ENCODE measurements around the gene GAD1. TPM values are rescaled to one million over a fixed set of nuclear protein-coding genes. Genes with fewer than 3 reads are reported as not detected.

Gene GAD1
- total and polyA plus RNA-seq, 2 donors = 1.0 to 4.2 TPM

DNA sequence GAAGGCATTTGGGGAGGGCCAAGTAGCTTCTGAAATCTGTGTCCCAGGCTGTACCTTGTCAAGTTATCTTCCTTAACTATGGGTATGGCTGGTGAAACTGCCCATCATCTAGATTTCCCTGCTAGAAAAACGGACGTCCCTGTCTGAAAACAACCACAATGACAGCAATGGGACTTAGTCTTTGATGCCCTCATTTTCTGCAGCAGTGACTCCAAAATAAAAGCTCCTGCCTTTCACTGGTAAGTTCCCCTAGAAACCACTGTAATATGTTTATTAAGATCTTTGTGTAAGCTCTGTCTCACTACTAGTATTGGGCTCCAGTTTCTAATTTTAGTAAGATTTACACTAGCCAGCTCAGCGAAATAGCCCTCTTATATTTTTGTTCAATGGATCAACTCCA lies 65.2 kb downstream of the GAD1 start:
- H3K27ac ChIP-seq (ENCODE audit: low read depth in 1 of 2, low read length in 1 of 2) = no peak overlapping the region
- H3K9me3 ChIP-seq (ENCODE audit: control insufficient read depth in 2 of 2, insufficient read depth in 1 of 2, low read length in 1 of 2) = no peaks in the 10 kb centered on the region
- no peaks in the 10 kb centered on the region for H3K27me3 ChIP-seq (ENCODE audit: control insufficient read depth in 2 of 2, insufficient read depth in 1 of 2, low read length in 1 of 2)
- H3K4me1 ChIP-seq (ENCODE audit: control insufficient read depth in 2 of 2, insufficient read depth in 2 of 2, low read length in 2 of 2) = no peaks in the 10 kb centered on the region
- no peak overlapping the region for H3K4me3 ChIP-seq (ENCODE audit: low read length in 2 of 2)
- H3K36me3 ChIP-seq (ENCODE audit: control insufficient read depth in 2 of 2, insufficient read depth in 2 of 2, low read length in 1 of 2) = no peaks in the 10 kb centered on the region
- DNase-seq (ENCODE audit: low read depth in 6 of 9, low spot score in 9 of 9) = no peak
- WGBS = 68% methylated on average over 3 of the region's 3 CpGs

DNA sequence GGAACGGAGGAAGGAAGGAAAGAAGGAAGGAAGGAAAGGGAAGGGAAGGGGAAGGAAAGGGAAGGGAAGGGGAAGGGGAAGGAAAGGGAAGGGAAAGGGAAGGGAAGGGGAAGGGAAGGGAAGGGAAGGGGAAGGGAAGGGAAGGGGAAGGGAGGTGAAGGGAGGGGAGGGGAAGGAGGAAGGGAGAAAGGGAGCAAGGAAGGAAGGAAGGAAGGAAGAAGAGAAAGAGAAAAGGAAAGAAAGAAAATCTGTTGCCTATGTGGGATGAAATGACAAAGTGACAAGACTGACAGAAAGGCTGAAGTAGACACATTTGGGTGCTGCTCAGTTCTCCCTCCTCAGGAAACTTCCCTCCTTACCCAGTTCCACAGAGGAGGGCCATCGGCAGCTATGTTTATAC lies 66.1 kb downstream of the GAD1 start:
- H3K4me3 ChIP-seq (ENCODE audit: low read length in 2 of 2) = no peak overlapping the region
- no peak for DNase-seq (ENCODE audit: low read depth in 6 of 9, low spot score in 9 of 9)
- no peaks in the 10 kb centered on the region for H3K9me3 ChIP-seq (ENCODE audit: control insufficient read depth in 2 of 2, insufficient read depth in 1 of 2, low read length in 1 of 2)
- H3K4me1 ChIP-seq (ENCODE audit: control insufficient read depth in 2 of 2, insufficient read depth in 2 of 2, low read length in 2 of 2) = no peaks in the 10 kb centered on the region
- H3K27ac ChIP-seq (ENCODE audit: low read depth in 1 of 2, low read length in 1 of 2) = no peak overlapping the region
- WGBS = 100% methylated on average over 2 of the region's 2 CpGs
- no peaks in the 10 kb centered on the region for H3K27me3 ChIP-seq (ENCODE audit: control insufficient read depth in 2 of 2, insufficient read depth in 1 of 2, low read length in 1 of 2)
- H3K36me3 ChIP-seq (ENCODE audit: control insufficient read depth in 2 of 2, insufficient read depth in 2 of 2, low read length in 1 of 2) = no peaks in the 10 kb centered on the region

DNA sequence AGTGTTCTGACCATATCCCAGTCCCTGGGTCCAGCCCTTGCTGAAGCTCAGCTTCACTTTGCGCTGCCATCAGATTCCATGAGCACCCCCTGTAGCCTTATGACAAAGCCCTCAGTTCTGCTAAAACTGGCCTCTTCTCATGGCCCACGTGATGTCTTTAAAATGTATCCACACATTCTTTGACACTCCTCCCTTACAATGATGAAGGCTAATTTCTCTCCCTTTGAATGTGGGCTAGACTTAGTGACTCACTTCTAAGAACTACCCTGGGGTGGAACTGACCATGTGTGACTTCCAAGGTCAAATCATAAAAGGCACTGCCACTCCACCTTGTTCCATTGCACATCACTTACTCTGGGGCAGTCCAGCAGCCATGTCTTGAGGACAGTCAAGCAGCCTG lies 67.0 kb downstream of the GAD1 start:
- Histone ChIP-seq H3K36me3 (ENCODE audit: control insufficient read depth in 2 of 2, insufficient read depth in 2 of 2, low read length in 1 of 2) (no peaks in the 10 kb centered on the region), H3K27me3 (ENCODE audit: control insufficient read depth in 2 of 2, insufficient read depth in 1 of 2, low read length in 1 of 2) (no peaks in the 10 kb centered on the region), H3K27ac (ENCODE audit: low read depth in 1 of 2, low read length in 1 of 2) (no peak overlapping the region), H3K4me3 (ENCODE audit: low read length in 2 of 2) (no peak overlapping the region), H3K9me3 (ENCODE audit: control insufficient read depth in 2 of 2, insufficient read depth in 1 of 2, low read length in 1 of 2) (no peaks in the 10 kb centered on the region), H3K4me1 (ENCODE audit: control insufficient read depth in 2 of 2, insufficient read depth in 2 of 2, low read length in 2 of 2) (no peaks in the 10 kb centered on the region)
- DNase-seq (ENCODE audit: low read depth in 6 of 9, low spot score in 9 of 9) = no peak
- over 99% methylated on average over 2 of the region's 2 CpGs for WGBS

DNA sequence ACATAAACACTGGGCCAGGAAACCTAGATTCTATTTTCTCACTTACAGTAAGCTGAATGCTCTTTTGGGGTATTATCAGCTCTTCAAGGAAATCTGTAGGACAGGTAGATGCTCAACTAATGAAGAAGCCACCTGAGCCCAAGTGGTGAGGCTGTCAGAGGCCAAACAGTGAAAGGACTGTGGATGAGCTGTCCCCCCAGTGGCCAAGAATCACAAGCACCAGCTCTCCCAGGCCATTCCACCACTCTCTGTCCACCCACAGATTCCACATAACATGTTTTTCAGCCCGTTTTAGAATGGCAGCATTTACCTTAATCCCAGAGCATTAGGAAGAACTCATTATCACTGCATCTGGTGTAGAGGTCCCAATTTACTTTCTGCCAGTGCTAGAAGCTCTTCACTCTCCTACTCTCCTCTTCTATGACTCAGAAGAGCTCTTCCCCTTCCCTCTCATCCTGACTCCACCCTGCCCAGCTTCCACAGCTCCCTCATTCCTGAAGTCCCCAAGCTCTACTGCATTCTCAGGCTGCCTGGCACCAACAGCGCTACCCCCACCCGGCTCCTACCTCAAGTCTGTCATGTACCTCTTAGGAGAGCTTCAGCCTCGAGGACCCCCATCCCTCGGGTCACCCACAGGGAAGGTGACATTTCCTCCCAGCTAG lies 68.6 kb downstream of the GAD1 start:
- 94% methylated on average over 5 of the region's 5 CpGs for WGBS
- no peak overlapping the region for H3K4me3 ChIP-seq (ENCODE audit: low read length in 2 of 2)
- no peak for DNase-seq (ENCODE audit: low read depth in 6 of 9, low spot score in 9 of 9)
- H3K27ac ChIP-seq (ENCODE audit: low read depth in 1 of 2, low read length in 1 of 2) = no peak overlapping the region
- H3K9me3 ChIP-seq (ENCODE audit: control insufficient read depth in 2 of 2, insufficient read depth in 1 of 2, low read length in 1 of 2) = no peaks in the 10 kb centered on the region
- H3K27me3 ChIP-seq (ENCODE audit: control insufficient read depth in 2 of 2, insufficient read depth in 1 of 2, low read length in 1 of 2) = no peaks in the 10 kb centered on the region
- H3K4me1 ChIP-seq (ENCODE audit: control insufficient read depth in 2 of 2, insufficient read depth in 2 of 2, low read length in 2 of 2) = no peaks in the 10 kb centered on the region
- no peaks in the 10 kb centered on the region for H3K36me3 ChIP-seq (ENCODE audit: control insufficient read depth in 2 of 2, insufficient read depth in 2 of 2, low read length in 1 of 2)

DNA sequence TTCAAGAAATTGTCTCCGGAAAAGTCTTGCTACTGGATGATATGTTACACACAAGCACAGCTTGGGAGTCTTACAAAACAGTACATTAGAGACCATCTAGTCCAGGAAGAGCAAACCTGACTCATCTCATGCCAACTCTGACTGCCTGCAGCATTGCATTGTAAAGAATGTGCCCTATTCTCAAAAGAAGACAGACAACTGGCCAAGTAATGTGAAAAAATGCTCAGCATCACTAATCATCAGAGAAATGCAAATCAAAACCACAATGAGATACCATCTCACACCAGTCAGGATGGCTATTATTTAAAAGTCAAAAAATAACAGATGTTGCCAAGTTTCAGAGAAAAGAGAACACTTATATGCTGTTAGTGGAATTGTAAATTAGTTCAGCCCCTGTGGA lies 69.7 kb downstream of the GAD1 start:
- Histone ChIP-seq H3K27me3 (ENCODE audit: control insufficient read depth in 2 of 2, insufficient read depth in 1 of 2, low read length in 1 of 2) (no peaks in the 10 kb centered on the region), H3K4me3 (ENCODE audit: low read length in 2 of 2) (no peak overlapping the region), H3K4me1 (ENCODE audit: control insufficient read depth in 2 of 2, insufficient read depth in 2 of 2, low read length in 2 of 2) (no peaks in the 10 kb centered on the region), H3K9me3 (ENCODE audit: control insufficient read depth in 2 of 2, insufficient read depth in 1 of 2, low read length in 1 of 2) (no peaks in the 10 kb centered on the region), H3K36me3 (ENCODE audit: control insufficient read depth in 2 of 2, insufficient read depth in 2 of 2, low read length in 1 of 2) (no peaks in the 10 kb centered on the region), H3K27ac (ENCODE audit: low read depth in 1 of 2, low read length in 1 of 2) (no peak overlapping the region)
- DNase-seq (ENCODE audit: low read depth in 6 of 9, low spot score in 9 of 9) = no peak
- WGBS = 96% methylated on average over 1 of the region's 1 CpG

DNA sequence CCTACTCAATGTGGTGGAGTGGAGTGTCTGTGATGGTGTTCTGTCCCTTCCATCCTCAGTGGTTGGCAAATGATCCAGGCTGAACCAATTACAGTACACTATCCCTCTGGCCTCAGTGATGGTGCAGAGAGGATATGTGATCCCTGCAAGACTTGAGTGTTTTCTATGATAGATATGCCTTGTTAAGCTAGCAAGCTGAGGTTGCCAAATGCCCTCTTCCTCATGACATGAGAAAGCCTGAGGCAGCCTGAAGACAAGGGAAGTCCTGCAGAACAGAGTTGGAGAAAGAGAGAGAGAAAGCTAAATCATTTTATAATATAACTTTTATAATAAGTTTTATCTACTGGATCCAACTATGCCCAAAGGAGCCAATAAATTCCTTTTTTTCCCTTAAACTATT lies 70.8 kb downstream of the GAD1 start:
- Histone ChIP-seq H3K9me3 (ENCODE audit: control insufficient read depth in 2 of 2, insufficient read depth in 1 of 2, low read length in 1 of 2) (no peaks in the 10 kb centered on the region), H3K4me1 (ENCODE audit: control insufficient read depth in 2 of 2, insufficient read depth in 2 of 2, low read length in 2 of 2) (no peaks in the 10 kb centered on the region), H3K36me3 (ENCODE audit: control insufficient read depth in 2 of 2, insufficient read depth in 2 of 2, low read length in 1 of 2) (no peaks in the 10 kb centered on the region), H3K27me3 (ENCODE audit: control insufficient read depth in 2 of 2, insufficient read depth in 1 of 2, low read length in 1 of 2) (no peaks in the 10 kb centered on the region), H3K27ac (ENCODE audit: low read depth in 1 of 2, low read length in 1 of 2) (no peak overlapping the region), H3K4me3 (ENCODE audit: low read length in 2 of 2) (no peak overlapping the region)
- DNase-seq (ENCODE audit: low read depth in 6 of 9, low spot score in 9 of 9) = no peak

DNA sequence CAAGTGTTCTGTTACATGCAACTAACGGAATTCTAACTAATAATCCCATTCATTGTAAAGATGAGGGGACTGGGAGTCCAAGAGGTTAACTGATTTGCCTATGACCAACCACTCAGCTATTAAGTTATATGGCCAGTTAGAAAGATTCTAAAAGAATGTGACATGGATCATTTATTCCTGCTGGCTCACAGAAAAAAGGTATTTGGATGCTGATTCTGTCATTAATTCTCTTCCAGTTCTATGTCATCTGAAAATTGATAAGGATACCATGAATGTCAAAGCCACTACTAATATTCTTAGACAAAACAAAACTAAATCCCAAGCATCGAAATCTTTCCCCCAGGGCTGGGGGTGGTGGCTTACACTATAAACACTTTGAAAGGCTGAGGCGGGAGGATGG lies 71.2 kb downstream of the GAD1 start:
- WGBS = 96% methylated on average over 3 of the region's 3 CpGs
- no peaks in the 10 kb centered on the region for H3K4me1 ChIP-seq (ENCODE audit: control insufficient read depth in 2 of 2, insufficient read depth in 2 of 2, low read length in 2 of 2)
- no peak for DNase-seq (ENCODE audit: low read depth in 6 of 9, low spot score in 9 of 9)
- H3K27me3 ChIP-seq (ENCODE audit: control insufficient read depth in 2 of 2, insufficient read depth in 1 of 2, low read length in 1 of 2) = no peaks in the 10 kb centered on the region
- H3K36me3 ChIP-seq (ENCODE audit: control insufficient read depth in 2 of 2, insufficient read depth in 2 of 2, low read length in 1 of 2) = no peaks in the 10 kb centered on the region
- no peak overlapping the region for H3K4me3 ChIP-seq (ENCODE audit: low read length in 2 of 2)
- no peaks in the 10 kb centered on the region for H3K9me3 ChIP-seq (ENCODE audit: control insufficient read depth in 2 of 2, insufficient read depth in 1 of 2, low read length in 1 of 2)
- H3K27ac ChIP-seq (ENCODE audit: low read depth in 1 of 2, low read length in 1 of 2) = no peak overlapping the region

DNA sequence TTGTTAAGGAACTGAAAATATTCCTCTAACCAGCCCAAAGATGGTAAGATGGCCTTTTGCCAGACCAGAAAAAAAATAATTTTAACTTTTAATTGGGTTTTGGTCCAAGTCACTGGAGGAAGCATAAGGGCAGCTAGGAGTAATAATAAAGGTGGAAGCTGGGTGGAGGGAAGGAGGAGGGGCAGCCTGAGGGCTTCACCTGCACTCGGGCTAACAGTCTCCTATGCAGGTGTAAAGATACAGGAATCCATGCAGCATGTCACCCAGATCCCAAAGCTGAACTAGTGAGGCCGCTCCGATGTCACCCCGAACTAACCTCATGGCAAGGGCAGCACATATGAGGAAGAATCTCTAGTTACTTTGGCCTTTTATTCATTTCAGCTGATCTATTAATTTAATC lies 75.2 kb downstream of the GAD1 start:
- H3K36me3 ChIP-seq (ENCODE audit: control insufficient read depth in 2 of 2, insufficient read depth in 2 of 2, low read length in 1 of 2) = no peaks in the 10 kb centered on the region
- no peak overlapping the region for H3K4me3 ChIP-seq (ENCODE audit: low read length in 2 of 2)
- no peaks in the 10 kb centered on the region for H3K9me3 ChIP-seq (ENCODE audit: control insufficient read depth in 2 of 2, insufficient read depth in 1 of 2, low read length in 1 of 2)
- H3K4me1 ChIP-seq (ENCODE audit: control insufficient read depth in 2 of 2, insufficient read depth in 2 of 2, low read length in 2 of 2) = no peaks in the 10 kb centered on the region
- no peak for DNase-seq (ENCODE audit: low read depth in 6 of 9, low spot score in 9 of 9)
- whole genome bisulfite sequencing = 98% methylated on average over 4 of the region's 4 CpGs
- no peaks in the 10 kb centered on the region for H3K27me3 ChIP-seq (ENCODE audit: control insufficient read depth in 2 of 2, insufficient read depth in 1 of 2, low read length in 1 of 2)
- no peak overlapping the region for H3K27ac ChIP-seq (ENCODE audit: low read depth in 1 of 2, low read length in 1 of 2)

DNA sequence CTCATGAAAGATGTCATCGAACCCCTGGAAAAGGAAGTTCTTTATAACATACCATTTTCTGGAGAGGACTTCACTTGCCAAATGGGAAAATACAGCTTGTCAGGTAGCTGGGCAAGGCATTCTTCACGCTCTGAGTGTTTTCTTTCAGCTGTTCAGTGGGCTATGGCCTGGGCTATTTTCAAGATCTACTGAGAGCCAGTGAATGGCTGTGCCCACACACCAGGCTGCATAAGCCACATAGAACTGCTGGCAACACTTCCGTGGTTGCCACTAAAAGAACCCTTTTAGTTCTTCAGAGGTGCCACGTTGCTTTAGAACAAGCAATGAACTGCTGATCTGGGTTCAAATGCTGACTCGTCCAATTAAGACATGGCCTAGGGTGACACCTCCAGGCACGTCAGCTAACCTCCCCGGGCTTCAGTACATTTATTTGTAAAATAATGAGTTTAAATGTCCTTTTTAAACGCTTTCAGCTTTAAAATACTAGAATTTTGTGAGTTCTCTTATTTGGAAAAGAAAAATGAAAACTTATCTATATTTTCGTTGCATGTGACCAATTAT lies 75.8 kb downstream of the GAD1 start:
- DNase-seq (ENCODE audit: low read depth in 6 of 9, low spot score in 9 of 9) = no peak
- Histone ChIP-seq H3K4me1 (ENCODE audit: control insufficient read depth in 2 of 2, insufficient read depth in 2 of 2, low read length in 2 of 2) (no peaks in the 10 kb centered on the region), H3K9me3 (ENCODE audit: control insufficient read depth in 2 of 2, insufficient read depth in 1 of 2, low read length in 1 of 2) (no peaks in the 10 kb centered on the region), H3K27ac (ENCODE audit: low read depth in 1 of 2, low read length in 1 of 2) (no peak overlapping the region), H3K27me3 (ENCODE audit: control insufficient read depth in 2 of 2, insufficient read depth in 1 of 2, low read length in 1 of 2) (no peaks in the 10 kb centered on the region), H3K36me3 (ENCODE audit: control insufficient read depth in 2 of 2, insufficient read depth in 2 of 2, low read length in 1 of 2) (no peaks in the 10 kb centered on the region), H3K4me3 (ENCODE audit: low read length in 2 of 2) (no peak overlapping the region)
- 96% methylated on average over 9 of the region's 9 CpGs for WGBS

All from thymus (tissue), 11 donors.